GM12878 (cell line): Measurements from ENCODE around the gene TECTB. TPM values are rescaled to one million over a fixed set of nuclear protein-coding genes. Genes with fewer than 3 reads are reported as not detected.

Source experiments
- ATAC-seq: fragments of 200-7000 bp; cut with Tn5 transposase; 3 replicates; pipeline ENCODE4 v1.9.1; 2020; ENCODE audit warnings: mild to moderate bottlenecking, moderate library complexity
- BruUV-seq: library from RNA; stranded (reverse); fragments of 400-500 nt; replicated peaks from 2 replicates; lab custom pipeline; 2021; lab: Mats Ljungman, UMichigan
- CTCF ChIA-PET: fragments of 300-600 bp; sonication (Branson Sonifier 250); formaldehyde crosslinking; extraction: SDS; loops from one replicate; lab custom pipeline; 2021; ENCODE audit warnings: inconsistent platforms; lab: Yijun Ruan, JAX
- POLR2A ChIA-PET: fragments of 350-600 bp; formaldehyde crosslinking; extraction: SDS; loops from one replicate; lab custom pipeline; 2021; ENCODE audit warnings: inconsistent platforms; lab: Charles Lee
- RAD21 ChIA-PET: fragments of 300-600 bp; sonication (Branson Sonifier 250); formaldehyde crosslinking; loops from one replicate; lab custom pipeline; 2023; ENCODE audit warnings: antibody characterized with exemption; ENCODE audit not compliant: unreplicated experiment; lab: Charles Lee
- SMC1A ChIA-PET: fragments of 300-600 bp; sonication (Branson Sonifier 250); formaldehyde crosslinking; loops from one replicate; lab custom pipeline; 2023; ENCODE audit not compliant: unreplicated experiment, uncharacterized antibody; lab: Charles Lee
- DNase-seq: peaks from one replicate; pipeline ENCODE4 v3.0.0-alpha.2; 2011; ENCODE audit warnings: low read depth, low spot score
- FAIRE-seq: peaks from 3 replicates; lab custom pipeline; 2011; peaks lifted over from hg19 to GRCh38; lab: Jason Lieb, UNC
- H2AFZ ChIP-seq: 2 replicates; pipeline ENCODE4 v1.6.0; 2011; ENCODE audit warnings: low read depth, low read length, control low read depth; ENCODE audit not compliant: control insufficient read depth
- H3K27ac ChIP-seq: 2 replicates; pipeline ENCODE4 v1.5.1; 2011; ENCODE audit warnings: control low read depth; ENCODE audit not compliant: control insufficient read depth, insufficient read depth
- H3K27me3 ChIP-seq, 2 experiments: replicated peaks in 1 of 2; 2 replicates each; pipeline versions ENCODE4 v1.6.0 to v1.6.1; 2011; ENCODE audit warnings: low read length in 1 of 2; ENCODE audit not compliant: control insufficient read depth in 2 of 2, insufficient read depth in 2 of 2
- H3K36me3 ChIP-seq, 2 experiments: 2 replicates each; pipeline ENCODE4 v1.5.1; 2011; ENCODE audit warnings: low read length in 1 of 2; ENCODE audit not compliant: control insufficient read depth in 2 of 2, insufficient read depth in 2 of 2
- H3K4me1 ChIP-seq: 2 replicates; pipeline ENCODE4 v1.6.1; 2011; ENCODE audit warnings: mild to moderate bottlenecking, low read length, moderate library complexity, mixed read lengths; ENCODE audit not compliant: control insufficient read depth, insufficient read depth
- H3K4me2 ChIP-seq: 2 replicates; pipeline ENCODE4 v1.6.0; 2011; ENCODE audit warnings: control low read depth; ENCODE audit not compliant: control insufficient read depth, insufficient read depth
- H3K4me3 ChIP-seq: fragments of 200-600 bp; sonication (generic); 2 replicates; pipeline ENCODE4 v1.5.1; 2016
- H3K79me2 ChIP-seq: 2 replicates; pipeline ENCODE4 v1.6.0; 2011; ENCODE audit warnings: low read length; ENCODE audit not compliant: control insufficient read depth, insufficient read depth
- H3K9ac ChIP-seq: 2 replicates; pipeline ENCODE4 v1.8.0; 2011; ENCODE audit warnings: low read length, control low read depth, mixed read lengths; ENCODE audit not compliant: control insufficient read depth, insufficient read depth
- H3K9me3 ChIP-seq: replicated peaks from 3 replicates; pipeline ENCODE4 v1.5.1; 2011; ENCODE audit warnings: mild to moderate bottlenecking, low read length; ENCODE audit not compliant: control insufficient read depth, insufficient read depth
- H4K20me1 ChIP-seq: 2 replicates; pipeline ENCODE4 v1.6.0; 2011; ENCODE audit not compliant: control insufficient read depth, insufficient read depth
- CBFB ChIP-seq: IDR thresholded peaks from 2 replicates; pipeline ENCODE4 v1.6.1; 2016; ENCODE audit warnings: antibody characterized with exemption, low read depth
- E2F4 ChIP-seq: IDR thresholded peaks from 2 replicates; pipeline ENCODE4 v1.6.1; 2012; ENCODE audit warnings: low read depth, low read length, improper control_type of control experiment
- HCFC1 ChIP-seq: fragments of 150-350 bp; IDR thresholded peaks from 2 replicates; pipeline ENCODE4 v1.6.1; 2014; ENCODE audit warnings: low read length
- MAX ChIP-seq: IDR thresholded peaks from 2 replicates; pipeline ENCODE4 v1.6.1; 2012; ENCODE audit warnings: low read depth, low read length, improper control_type of control experiment
- NFYA ChIP-seq: IDR thresholded peaks from 2 replicates; pipeline ENCODE4 v1.6.1; 2011; ENCODE audit warnings: low read depth, mild to moderate bottlenecking, low read length, improper control_type of control experiment, borderline replicate concordance
- PKNOX1 ChIP-seq: fragments of 450-650 bp; IDR thresholded peaks from 2 replicates; pipeline ENCODE4 v1.6.1; 2016; ENCODE audit warnings: mild to moderate bottlenecking
- TAF1 ChIP-seq: IDR thresholded peaks from 2 replicates; pipeline ENCODE4 v1.6.1; 2011; ENCODE audit warnings: mild to moderate bottlenecking, low read depth, low read length, borderline replicate concordance
- ZBTB33 ChIP-seq: fragments of 450-650 bp; IDR thresholded peaks from 2 replicates; pipeline ENCODE4 v1.6.1; 2017; ENCODE audit warnings: mild to moderate bottlenecking
- WGBS: methylation state at CpG from one replicate; pipeline ENCODE4 v1.1.6; 2016; ENCODE audit warnings: low lambda C conversion rate; ENCODE audit not compliant: insufficient replicate concordance, insufficient coverage; ENCODE audit errors: missing lambda C conversion rate; 5-methylcytosine and 5-hydroxymethylcytosine counted together
- in situ Hi-C: fragments of 300-500 bp; cut with MboI; formaldehyde crosslinking; loops from 9 replicates; pipeline ENCODE4 v1.14.3; 2018; ENCODE audit warnings: mixed read lengths
- intact Hi-C: fragments of 100-400 bp; cut with micrococcal nuclease; formaldehyde crosslinking; loops from one replicate; pipeline ENCODE4 v1.14.2; 2022; ENCODE audit not compliant: unreplicated experiment
- polyA plus RNA-seq, 11 experiments: library from polyadenylated mRNA; depleted of rRNA in 4 of 11; unstranded in 6 of 11; stranded (reverse) in 5 of 11; fragments of >200 nt; fragmentation: Nextera tagmentation in 4 of 11; fragmentation: Illumina TruSeq in 1 of 11; extraction: Ambion mirVana in 4 of 11; extraction: Trizol in 1 of 11; gene quantifications; 1 replicate in 1 of 11; 2 replicates in 10 of 11; pipeline versions ENCODE4 v1.2.1 to v1.2.3, GENCODE V29; 2011 to 2016; ENCODE audit warnings: inconsistent platforms in 2 of 11, missing spikeins in 2 of 11, low read depth in 1 of 11
- total RNA-seq, 4 experiments: library from RNA; depleted of rRNA in 3 of 4; stranded (reverse); fragments of >200 nt in 3 of 4; fragmentation: Illumina TruSeq in 1 of 4; extraction: Trizol in 1 of 4; gene quantifications; 2 replicates each; pipeline versions ENCODE4 v1.2.1 to v1.2.3, GENCODE V29; 2013 to 2021

TECTB gene
- total and polyA plus RNA-seq, 10 of the 15 experiments (the other 5 are each of a cell fraction or from before 2014, with no cell fraction given) = not detected

GRCh38 chr10:112261281-112261822 lies 21.8 kb upstream of the TECTB start (continued):
- no peak for TF ChIP-seq MAX
- no peak for TF ChIP-seq PKNOX1

- intact Hi-C loops (no loop called here), in situ Hi-C loops (no loop called here)
- H3K79me2 ChIP-seq = no peaks in the 10 kb centered on the region
- WGBS = 32% methylated on average over 6 of the region's 6 CpGs
- no peak overlapping the region for H2AFZ ChIP-seq
- TF ChIP-seq CBFB (no peak), NFYA (no peak), TAF1 (no peak), HCFC1 (no peak), ZBTB33 (no peak), E2F4 (no peak)
- no peaks in the 10 kb centered on the region for H3K9me3 ChIP-seq
- no peak overlapping the region for H3K4me2 ChIP-seq
- ChIA-PET RAD21 (no interaction called here), CTCF (no interaction called here), POLR2A (no interaction called here), SMC1A (no interaction called here)
- BruUV-seq = no TSS peak
- H3K27ac ChIP-seq = no peak overlapping the region
- H3K4me1 ChIP-seq = no peaks in the 10 kb centered on the region
- no peaks in the 10 kb centered on the region for H3K36me3 ChIP-seq
- H3K9ac ChIP-seq = no peak overlapping the region
- H3K4me3 ChIP-seq = no peak overlapping the region
- ATAC-seq (no peak), DNase-seq (no peak), FAIRE-seq (no peak)
- no peaks in the 10 kb centered on the region for H3K27me3 ChIP-seq
- H4K20me1 ChIP-seq = no peaks in the 10 kb centered on the region
These were observed 20.7 kb upstream of the TECTB start for GRCh38 chr10:112262546-112262945.
